ENCODE data around the gene SKAP1.

The SKAP1 gene

DNA sequence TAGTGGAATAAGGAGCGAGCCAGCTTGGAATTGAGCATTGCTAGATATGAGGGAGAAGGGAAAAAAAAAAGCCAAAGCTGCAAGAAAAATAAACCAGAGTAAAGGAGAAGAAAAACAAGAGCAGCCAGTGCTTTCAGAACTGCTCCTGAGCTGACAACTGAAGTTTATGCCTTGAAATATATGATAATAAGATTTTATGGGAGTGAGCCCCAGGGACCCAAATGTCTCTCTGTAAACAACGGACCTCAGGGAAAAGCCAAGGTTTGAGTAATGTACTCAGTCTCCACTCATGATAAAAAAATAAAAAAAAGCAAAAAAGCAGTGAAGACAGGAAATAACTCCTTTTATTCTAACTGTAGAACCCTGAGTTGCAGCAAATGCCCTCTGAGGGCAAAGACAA lies 189.9 kb downstream of the SKAP1 start:
- TF ChIP-seq TOX (CRISPR knock-in tag; IDR thresholded peaks at IDR 0.05; ENCODE audit: borderline replicate concordance) (no peak), SNAI2 (CRISPR knock-in tag; IDR thresholded peaks at IDR 0.05) (no peak), OSR1 (CRISPR knock-in tag; IDR thresholded peaks at IDR 0.05) (no peak), GLIS3 (CRISPR knock-in tag; IDR thresholded peaks at IDR 0.05) (no peak), ISL1 (CRISPR knock-in tag; IDR thresholded peaks at IDR 0.05) (no peak), BACH2 (CRISPR knock-in tag; IDR thresholded peaks at IDR 0.05; ENCODE audit: borderline replicate concordance) (no peak), ZNF70 (CRISPR knock-in tag; IDR thresholded peaks at IDR 0.05) (no peak), RARB (CRISPR knock-in tag; IDR thresholded peaks at IDR 0.05) (no peak), ESRRG (CRISPR knock-in tag; IDR thresholded peaks at IDR 0.05) (no peak), CSDC2 (CRISPR knock-in tag; IDR thresholded peaks at IDR 0.05) (no peak)
- TF ChIP-seq, protein P1, sequence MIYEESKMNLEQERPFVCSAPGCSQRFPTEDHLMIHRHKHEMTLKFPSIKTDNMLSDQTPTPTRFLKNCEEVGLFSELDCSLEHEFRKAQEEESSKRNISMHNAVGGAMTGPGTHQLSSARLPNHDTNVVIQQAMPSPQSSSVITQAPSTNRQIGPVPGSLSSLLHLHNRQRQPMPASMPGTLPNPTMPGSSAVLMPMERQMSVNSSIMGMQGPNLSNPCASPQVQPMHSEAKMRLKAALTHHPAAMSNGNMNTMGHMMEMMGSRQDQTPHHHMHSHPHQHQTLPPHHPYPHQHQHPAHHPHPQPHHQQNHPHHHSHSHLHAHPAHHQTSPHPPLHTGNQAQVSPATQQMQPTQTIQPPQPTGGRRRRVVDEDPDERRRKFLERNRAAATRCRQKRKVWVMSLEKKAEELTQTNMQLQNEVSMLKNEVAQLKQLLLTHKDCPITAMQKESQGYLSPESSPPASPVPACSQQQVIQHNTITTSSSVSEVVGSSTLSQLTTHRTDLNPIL (CRISPR knock-in tag; IDR thresholded peaks at IDR 0.05; ENCODE audit: low read depth): no peak
- ATAC-seq: no peak

DNA sequence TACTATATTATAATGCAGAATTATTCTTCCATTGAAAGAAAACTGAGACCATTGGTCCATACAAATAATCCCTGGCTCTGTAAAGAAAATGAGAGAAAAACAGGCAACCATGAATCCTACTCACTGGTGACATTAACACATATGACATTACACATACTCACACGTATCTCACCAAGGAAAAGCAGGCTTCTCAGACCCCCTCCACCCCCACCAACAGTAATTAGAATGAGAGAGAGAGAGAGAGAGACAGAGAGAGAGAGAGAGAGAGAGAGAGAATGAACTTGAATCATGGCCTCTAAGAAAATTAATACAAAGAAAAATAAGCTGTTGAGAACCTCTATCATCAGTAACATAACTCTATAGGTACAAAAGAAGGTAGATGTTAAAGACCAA lies 190.4 kb downstream of the SKAP1 start:
- TF ChIP-seq RARB (CRISPR knock-in tag; IDR thresholded peaks at IDR 0.05) (no peak), GLIS3 (CRISPR knock-in tag; IDR thresholded peaks at IDR 0.05) (no peak), ISL1 (CRISPR knock-in tag; IDR thresholded peaks at IDR 0.05) (no peak), PPARA (CRISPR knock-in tag; IDR thresholded peaks at IDR 0.05; ENCODE audit: borderline replicate concordance) (no peak), BACH2 (CRISPR knock-in tag; IDR thresholded peaks at IDR 0.05; ENCODE audit: borderline replicate concordance) (no peak), ZNF565 (CRISPR knock-in tag; conservative IDR thresholded peaks at IDR 0.05; ENCODE audit: low read depth) (no peak)
- TF ChIP-seq, protein P2, sequence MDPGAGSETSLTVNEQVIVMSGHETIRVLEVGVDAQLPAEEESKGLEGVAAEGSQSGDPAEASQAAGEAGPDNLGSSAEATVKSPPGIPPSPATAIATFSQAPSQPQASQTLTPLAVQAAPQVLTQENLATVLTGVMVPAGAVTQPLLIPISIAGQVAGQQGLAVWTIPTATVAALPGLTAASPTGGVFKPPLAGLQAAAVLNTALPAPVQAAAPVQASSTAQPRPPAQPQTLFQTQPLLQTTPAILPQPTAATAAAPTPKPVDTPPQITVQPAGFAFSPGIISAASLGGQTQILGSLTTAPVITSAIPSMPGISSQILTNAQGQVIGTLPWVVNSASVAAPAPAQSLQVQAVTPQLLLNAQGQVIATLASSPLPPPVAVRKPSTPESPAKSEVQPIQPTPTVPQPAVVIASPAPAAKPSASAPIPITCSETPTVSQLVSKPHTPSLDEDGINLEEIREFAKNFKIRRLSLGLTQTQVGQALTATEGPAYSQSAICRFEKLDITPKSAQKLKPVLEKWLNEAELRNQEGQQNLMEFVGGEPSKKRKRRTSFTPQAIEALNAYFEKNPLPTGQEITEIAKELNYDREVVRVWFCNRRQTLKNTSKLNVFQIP (CRISPR knock-in tag; IDR thresholded peaks at IDR 0.05; ENCODE audit: borderline replicate concordance, low read depth): no peak
- TF ChIP-seq, protein P3, sequence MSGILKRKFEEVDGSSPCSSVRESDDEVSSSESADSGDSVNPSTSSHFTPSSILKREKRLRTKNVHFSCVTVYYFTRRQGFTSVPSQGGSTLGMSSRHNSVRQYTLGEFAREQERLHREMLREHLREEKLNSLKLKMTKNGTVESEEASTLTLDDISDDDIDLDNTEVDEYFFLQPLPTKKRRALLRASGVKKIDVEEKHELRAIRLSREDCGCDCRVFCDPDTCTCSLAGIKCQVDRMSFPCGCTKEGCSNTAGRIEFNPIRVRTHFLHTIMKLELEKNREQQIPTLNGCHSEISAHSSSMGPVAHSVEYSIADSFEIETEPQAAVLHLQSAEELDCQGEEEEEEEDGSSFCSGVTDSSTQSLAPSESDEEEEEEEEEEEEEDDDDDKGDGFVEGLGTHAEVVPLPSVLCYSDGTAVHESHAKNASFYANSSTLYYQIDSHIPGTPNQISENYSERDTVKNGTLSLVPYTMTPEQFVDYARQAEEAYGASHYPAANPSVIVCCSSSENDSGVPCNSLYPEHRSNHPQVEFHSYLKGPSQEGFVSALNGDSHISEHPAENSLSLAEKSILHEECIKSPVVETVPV (CRISPR knock-in tag; IDR thresholded peaks at IDR 0.05): no peak
- TF ChIP-seq, protein P4, sequence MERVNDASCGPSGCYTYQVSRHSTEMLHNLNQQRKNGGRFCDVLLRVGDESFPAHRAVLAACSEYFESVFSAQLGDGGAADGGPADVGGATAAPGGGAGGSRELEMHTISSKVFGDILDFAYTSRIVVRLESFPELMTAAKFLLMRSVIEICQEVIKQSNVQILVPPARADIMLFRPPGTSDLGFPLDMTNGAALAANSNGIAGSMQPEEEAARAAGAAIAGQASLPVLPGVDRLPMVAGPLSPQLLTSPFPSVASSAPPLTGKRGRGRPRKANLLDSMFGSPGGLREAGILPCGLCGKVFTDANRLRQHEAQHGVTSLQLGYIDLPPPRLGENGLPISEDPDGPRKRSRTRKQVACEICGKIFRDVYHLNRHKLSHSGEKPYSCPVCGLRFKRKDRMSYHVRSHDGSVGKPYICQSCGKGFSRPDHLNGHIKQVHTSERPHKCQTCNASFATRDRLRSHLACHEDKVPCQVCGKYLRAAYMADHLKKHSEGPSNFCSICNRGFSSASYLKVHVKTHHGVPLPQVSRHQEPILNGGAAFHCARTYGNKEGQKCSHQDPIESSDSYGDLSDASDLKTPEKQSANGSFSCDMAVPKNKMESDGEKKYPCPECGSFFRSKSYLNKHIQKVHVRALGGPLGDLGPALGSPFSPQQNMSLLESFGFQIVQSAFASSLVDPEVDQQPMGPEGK (CRISPR knock-in tag; IDR thresholded peaks at IDR 0.05; ENCODE audit: borderline replicate concordance): no peak

DNA sequence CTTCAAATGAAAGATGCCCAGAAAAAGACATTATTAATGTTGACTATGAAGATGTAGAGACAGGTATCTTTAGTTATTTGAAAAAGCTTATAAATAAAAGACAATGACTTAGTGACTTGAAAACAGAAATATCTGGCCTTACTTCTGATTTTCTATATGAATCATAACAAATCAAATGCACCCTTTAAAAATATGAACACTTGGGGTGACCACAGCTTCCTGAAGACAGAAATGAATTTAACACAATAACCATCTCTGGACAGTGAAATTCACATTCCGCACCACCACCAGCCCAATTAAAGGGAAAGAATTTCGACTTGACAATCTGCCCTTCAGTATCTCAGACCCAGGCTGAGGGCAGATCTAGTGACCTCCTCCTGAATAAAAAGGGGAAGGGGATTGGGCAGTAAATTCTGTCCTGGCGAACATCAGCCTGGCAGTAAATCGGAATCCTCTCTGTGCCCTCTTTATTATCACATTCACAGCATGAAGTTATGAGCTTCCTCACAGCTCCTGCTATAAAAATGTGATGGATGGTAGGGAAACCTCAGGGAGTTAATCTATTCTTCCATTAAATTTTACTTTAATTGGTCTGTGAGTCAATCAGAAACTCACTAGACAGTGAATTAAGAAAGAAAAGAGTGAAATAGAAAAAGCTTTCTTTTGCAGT lies 190.9 kb downstream of the SKAP1 start:
- ATAC-seq: no peak
- TF ChIP-seq ZNF70 (CRISPR knock-in tag; IDR thresholded peaks at IDR 0.05) (no peak), TCF4 (CRISPR knock-in tag; IDR thresholded peaks at IDR 0.05; ENCODE audit: borderline replicate concordance) (no peak), OSR1 (CRISPR knock-in tag; IDR thresholded peaks at IDR 0.05) (no peak), ARNTL (CRISPR knock-in tag; IDR thresholded peaks at IDR 0.05; ENCODE audit: borderline replicate concordance, low read depth) (no peak), BACH2 (CRISPR knock-in tag; IDR thresholded peaks at IDR 0.05; ENCODE audit: borderline replicate concordance) (no peak), GLIS3 (CRISPR knock-in tag; IDR thresholded peaks at IDR 0.05) (no peak), ZNF565 (CRISPR knock-in tag; conservative IDR thresholded peaks at IDR 0.05; ENCODE audit: low read depth) (no peak), ESRRG (CRISPR knock-in tag; IDR thresholded peaks at IDR 0.05) (no peak), ZFP3 (CRISPR knock-in tag; IDR thresholded peaks at IDR 0.05) (no peak), PPARA (CRISPR knock-in tag; IDR thresholded peaks at IDR 0.05; ENCODE audit: borderline replicate concordance) (no peak), RARB (CRISPR knock-in tag; IDR thresholded peaks at IDR 0.05) (no peak), ISL1 (CRISPR knock-in tag; IDR thresholded peaks at IDR 0.05) (no peak)
- TF ChIP-seq, protein P4 (CRISPR knock-in tag; IDR thresholded peaks at IDR 0.05; ENCODE audit: borderline replicate concordance): no peak
- TF ChIP-seq, protein P1 (CRISPR knock-in tag; IDR thresholded peaks at IDR 0.05; ENCODE audit: low read depth): no peak
- TF ChIP-seq, protein P2 (CRISPR knock-in tag; IDR thresholded peaks at IDR 0.05; ENCODE audit: borderline replicate concordance, low read depth): no peak
- TF ChIP-seq, protein P5, sequence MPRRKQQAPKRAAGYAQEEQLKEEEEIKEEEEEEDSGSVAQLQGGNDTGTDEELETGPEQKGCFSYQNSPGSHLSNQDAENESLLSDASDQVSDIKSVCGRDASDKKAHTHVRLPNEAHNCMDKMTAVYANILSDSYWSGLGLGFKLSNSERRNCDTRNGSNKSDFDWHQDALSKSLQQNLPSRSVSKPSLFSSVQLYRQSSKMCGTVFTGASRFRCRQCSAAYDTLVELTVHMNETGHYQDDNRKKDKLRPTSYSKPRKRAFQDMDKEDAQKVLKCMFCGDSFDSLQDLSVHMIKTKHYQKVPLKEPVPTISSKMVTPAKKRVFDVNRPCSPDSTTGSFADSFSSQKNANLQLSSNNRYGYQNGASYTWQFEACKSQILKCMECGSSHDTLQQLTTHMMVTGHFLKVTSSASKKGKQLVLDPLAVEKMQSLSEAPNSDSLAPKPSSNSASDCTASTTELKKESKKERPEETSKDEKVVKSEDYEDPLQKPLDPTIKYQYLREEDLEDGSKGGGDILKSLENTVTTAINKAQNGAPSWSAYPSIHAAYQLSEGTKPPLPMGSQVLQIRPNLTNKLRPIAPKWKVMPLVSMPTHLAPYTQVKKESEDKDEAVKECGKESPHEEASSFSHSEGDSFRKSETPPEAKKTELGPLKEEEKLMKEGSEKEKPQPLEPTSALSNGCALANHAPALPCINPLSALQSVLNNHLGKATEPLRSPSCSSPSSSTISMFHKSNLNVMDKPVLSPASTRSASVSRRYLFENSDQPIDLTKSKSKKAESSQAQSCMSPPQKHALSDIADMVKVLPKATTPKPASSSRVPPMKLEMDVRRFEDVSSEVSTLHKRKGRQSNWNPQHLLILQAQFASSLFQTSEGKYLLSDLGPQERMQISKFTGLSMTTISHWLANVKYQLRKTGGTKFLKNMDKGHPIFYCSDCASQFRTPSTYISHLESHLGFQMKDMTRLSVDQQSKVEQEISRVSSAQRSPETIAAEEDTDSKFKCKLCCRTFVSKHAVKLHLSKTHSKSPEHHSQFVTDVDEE (CRISPR knock-in tag; IDR thresholded peaks at IDR 0.05): no peak

More for the DNA sequence above, 190.4 kb downstream of the SKAP1 start:
- ATAC-seq: no peak

All from SK-N-SH treated with all-trans-retinoic acid at 6 μM for 48 hours (cell line).